GM21447 (cell line): Measurements from ENCODE around the gene RASL10A.

Experiments used
- ATAC-seq: cut with Tn5 transposase; IDR thresholded peaks from one replicate; pipeline ENCODE4 v1.9.1; 2021; ENCODE audit not compliant: unreplicated experiment

The RASL10A gene

DNA sequence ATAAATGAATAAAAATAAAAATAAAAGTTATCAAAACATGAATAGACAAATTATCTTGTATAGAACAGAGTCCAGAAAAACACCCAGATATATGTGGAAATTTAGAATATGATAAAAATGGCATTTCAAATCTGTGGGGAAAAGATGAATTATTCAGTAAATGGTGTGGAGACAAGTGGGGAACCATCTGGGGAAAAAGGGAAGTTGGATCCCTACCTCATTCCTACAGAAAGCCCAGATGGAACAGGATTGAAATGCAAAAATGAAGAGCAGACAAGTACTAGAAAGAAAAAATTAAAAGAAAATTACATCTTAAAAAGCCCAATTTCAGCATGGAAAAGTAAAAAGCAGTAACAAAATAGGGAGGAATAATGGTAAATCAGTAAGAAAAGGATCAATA lies 8.1 kb upstream of the RASL10A start:
- no peak for ATAC-seq

DNA sequence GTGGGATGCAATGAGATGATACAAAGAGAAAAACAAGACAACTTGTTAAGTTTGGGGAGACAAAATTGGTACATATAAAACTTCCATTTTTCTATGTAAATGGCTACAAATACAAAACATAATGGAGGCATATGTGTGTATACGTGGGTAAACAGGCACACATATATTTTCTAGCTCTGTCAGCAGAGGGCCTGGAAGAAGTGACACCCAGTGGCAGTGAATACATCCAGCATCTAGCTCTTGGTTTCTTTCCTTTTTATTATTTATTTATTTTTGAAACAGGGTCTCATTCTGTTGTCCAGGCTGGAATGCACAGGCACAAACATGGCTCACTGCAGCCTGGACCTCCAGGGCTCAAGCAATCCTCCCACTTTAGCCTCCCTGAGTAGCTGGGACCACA lies 5.0 kb upstream of the RASL10A start:
- ATAC-seq, result no peak

DNA sequence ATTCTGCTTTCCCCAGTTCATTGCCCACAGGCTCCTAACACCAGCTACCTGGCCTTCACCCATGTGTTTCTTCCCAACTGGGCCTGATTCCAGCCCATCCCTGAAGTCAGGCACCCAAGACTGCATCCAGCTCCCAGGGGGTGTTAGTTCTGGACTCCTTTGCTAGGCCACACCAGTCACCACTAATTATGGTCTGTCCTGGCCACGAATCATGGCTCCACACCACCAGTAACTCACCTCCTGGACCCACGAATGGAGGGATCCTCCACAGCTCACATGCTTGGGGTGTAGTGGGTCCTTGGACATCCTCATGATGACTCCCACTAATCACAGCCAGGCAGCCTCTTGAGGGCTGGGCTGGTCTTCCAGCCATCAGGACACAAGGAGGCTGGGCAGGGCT lies 3.6 kb upstream of the RASL10A start:
- ATAC-seq, result no peak

DNA sequence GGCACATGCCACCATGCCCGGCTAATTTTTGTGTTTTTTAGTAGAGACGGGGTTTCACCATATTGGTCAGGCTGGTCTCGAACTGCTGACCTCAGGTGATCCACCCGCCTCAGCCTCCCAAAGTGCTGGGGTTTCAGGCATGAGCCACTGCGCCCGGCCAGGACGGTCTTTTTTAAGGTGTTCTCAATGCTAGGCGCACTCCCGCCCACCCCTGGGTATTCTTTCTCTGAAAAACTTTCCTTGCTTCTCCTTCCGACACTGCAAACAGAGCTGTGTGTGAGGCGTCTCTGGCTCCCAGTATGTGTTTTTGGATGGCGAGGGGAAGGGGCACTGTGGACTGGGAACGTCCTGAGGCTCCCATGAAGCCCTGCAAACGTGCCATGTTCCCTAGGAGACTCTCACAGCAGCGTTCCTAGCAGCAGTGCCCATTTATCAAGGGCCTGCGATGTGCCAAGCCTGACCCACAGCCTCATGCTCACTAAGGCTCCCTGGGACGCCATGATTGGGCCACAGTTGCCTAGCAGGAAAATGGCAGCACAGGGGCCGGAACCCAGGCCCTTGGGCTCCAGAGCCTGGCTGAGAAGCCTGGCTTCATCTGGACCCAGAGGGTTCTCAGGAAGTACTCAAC lies 2.4 kb upstream of the RASL10A start:
- ATAC-seq, result no peak

DNA sequence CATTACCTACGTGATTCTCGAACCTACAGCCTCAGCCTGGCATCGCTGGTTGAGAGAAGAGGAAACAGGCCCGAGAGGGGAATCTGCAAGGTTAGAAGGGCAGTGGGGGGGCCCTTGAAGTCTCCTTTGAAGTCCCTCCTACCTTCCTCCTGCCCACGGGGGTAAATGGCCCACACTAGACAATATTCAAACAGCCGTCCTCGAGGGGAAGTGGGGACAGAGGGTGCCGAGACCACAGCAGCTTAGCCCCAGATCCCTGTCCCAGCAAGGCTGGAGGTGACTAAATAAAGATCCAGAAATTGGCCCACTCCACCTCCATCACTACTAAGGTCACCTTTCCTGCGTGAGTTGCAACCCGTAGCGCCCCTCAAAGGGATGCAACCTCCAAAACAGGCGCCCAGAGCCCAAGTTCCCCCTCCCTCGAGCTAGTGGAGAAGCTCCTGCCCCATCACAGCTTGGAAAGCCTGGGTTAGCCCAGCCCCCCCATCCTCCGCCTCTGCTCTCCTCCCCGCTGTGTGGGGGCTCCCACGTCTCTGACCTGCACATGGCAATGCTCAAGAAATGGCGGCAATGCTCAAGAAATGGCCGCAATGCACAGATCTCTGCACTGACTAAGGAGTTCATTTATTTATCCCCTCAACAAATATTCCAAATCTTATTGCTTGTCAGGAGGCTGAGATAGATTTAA lies 788 bp upstream of the RASL10A start:
- ATAC-seq, result no peak

DNA sequence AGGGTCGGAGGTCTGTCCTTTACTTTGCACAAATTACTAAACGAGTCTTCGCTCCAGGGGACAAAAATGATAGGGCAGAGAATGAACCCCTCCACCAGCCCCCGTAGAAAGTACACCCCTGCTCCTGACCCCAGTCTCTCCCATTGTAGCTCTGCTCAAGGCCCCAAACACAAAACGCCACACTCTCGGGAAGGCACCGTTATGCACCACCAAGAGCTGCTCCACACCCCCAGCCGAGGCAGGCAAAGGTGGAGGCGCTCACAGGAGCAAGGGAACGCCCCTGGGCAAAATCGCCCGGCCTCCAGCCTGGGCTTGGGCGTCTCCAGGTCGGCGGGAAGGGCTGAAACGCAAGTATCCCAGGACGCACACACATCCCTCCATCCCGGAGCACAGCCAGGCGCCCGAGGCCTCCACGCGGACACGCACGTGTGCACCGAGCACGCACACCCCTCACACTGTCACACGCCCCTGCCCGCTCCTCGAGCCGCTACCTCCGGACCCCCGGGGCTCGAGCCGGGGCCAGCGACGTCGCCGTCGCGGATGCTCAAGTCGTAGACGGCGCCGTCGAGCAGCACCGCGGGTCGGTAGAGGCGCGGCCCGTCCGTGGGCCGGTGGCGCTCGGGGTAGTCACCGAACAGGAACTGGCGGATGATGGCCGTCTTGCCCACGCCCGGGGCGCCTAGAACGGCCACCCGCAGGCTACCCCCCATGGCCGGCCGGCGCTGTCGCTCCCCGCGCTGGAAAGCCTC lies 786 bp downstream of the RASL10A start:
- ATAC-seq, result no peak

DNA sequence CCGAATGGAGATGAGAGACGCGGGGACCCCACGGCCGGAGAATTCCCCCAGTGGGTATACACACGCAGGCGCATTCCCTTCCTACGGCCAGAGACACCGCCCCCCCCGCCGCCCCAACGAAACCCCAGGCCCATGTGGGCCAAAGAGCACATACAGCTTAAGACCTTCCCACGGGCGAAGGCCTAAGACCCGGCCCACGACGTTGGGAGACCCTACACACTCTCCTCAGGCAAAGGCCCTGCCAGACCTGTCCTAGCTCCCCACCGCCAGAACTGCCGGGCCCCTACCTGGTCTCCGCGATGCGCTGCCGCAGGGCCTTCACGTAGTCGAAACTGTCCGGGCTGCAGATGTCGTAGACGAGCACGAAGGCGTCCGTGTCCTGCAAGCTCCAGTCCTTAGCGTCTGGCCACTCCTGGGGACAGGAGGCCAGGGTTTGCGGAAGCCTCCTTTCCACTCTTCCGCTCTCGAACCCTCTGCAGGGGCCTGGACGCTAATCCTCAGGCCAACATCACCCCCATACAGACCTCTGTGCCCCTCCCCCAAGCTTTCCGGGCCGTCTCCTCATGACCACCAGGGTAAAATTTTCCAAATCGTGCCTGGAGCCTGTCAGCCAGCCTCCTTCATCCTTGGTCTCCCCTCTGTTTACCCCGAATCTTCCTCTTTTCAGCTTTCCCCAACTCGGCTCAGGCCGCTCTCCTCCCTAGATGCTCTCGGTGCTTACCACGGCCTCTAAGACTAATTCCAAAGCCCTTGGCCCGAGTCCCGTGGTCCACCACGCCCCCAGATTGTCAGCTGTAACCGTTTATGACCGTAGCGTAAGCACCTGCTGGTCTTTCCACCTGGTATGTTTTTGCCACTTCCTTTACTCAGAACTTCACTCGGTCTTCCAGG lies 1.7 kb downstream of the RASL10A start:
- no peak for ATAC-seq

DNA sequence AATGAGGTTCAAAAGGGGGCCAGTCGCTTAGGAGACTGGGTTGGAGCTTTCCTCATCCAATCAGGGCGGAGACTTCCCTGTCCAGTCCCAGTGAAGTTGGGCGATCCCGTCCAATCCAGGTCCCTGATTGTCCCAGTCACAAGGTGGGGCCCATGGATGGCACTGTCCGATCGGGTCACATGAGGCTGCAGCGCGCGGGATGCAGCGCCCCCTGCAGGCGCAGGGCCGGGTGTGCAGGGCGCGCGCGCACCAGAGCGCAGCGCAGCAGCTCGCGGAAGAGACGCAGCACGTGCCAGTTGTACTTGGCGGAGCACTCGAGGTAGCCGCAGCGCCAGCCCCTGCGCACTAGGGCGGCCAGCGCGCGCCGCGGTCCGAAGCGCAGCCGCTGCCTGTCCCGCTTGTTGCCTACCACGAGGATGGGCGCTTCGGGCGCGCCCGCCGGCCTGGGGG lies 2.3 kb downstream of the RASL10A start:
- no peak for ATAC-seq

DNA sequence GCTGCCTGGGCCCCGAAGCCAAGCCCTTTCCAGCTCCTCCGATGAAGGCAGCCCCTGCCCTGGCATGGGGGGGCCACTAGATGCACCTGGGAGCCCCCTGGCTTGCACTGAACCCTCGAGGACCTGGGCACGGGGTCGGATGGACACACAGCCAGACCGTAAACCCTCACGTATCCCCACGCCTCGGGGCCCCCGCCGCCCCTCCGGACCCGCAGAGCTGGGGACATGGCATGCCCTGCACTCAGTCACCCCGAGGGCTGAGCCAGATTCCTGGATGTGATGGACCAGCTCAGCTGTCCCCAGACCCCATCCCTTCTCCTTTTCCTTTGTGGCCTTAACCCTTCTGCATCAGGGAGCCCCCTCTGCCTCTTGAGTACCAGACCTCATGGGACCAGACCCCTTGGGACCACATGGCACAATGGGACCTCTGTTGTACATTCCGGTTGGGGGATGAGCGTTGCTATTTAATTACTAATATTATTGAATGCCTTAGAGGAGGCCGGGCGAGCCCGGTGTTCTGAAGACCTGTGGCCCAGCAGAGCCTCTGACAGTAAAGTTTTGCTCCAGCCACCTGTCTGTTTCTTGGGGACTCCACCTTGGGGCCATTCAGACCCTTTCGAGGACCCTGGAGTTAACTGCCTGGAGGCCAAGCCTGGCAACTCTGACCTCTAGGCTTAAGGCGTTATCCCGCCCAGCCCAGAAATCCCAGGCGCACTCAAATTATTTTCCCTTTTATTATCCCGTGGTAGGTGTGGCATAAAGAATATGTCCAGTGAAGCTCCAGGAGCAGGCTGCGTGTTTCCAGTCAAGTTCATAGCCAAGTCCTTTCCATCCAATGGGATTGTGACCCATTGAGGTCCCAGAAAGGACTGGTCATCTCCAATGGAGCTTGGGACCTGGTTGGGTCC lies 3.0 kb downstream of the RASL10A start:
- no peak for ATAC-seq

DNA sequence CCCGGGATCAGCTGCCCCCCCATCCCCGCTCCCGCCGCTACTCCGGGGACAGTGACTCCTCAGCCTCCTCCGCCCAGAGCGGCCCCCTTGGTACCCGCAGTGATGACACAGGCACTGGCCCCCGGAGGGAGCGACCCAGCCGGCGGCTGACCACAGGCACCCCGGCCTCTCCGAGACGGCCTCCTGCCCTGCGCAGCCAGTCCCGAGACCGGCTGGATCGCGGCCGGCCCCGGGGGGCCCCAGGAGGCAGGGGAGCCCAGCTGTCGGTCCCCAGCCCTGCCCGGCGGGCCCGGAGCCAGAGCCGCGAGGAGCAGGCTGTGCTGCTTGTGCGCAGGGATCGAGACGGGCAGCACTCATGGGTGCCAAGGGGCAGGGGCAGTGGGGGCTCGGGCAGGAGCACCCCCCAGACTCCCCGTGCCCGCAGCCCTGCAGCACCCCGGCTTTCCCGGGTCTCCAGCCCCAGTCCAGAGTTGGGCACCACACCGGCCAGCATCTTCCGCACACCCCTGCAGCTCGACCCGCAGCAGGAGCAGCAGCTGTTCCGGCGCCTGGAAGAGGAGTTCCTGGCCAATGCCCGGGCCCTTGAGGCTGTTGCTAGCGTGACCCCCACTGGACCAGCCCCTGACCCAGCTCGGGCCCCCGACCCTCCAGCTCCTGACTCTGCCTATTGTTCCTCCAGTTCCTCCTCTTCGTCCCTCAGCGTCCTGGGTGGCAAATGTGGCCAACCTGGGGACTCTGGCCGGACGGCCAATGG lies 3.9 kb downstream of the RASL10A start:
- ATAC-seq, result no peak

DNA sequence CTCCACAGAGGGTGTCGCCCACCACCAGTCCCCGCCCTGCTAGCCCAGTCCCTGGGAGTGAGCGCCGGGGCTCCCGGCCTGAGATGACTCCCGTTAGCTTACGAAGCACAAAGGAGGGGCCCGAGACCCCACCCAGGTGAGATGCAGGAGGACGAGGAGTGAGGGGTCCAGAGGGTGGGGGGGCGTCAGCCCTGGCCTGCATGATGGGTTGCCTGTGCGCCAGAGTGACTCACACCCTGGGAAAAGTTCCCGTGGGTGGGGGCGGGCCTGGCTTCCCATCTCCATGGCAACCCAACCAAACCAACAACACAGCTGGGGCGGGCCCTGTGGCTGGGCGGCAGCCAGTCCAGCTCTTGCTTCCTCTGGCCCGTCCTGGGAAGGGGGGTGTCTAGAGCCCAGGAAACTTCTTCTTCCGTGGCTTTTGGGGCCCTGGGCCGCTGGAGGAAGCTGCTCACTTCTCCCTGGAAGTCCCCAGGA lies 4.6 kb downstream of the RASL10A start:
- no peak for ATAC-seq

DNA sequence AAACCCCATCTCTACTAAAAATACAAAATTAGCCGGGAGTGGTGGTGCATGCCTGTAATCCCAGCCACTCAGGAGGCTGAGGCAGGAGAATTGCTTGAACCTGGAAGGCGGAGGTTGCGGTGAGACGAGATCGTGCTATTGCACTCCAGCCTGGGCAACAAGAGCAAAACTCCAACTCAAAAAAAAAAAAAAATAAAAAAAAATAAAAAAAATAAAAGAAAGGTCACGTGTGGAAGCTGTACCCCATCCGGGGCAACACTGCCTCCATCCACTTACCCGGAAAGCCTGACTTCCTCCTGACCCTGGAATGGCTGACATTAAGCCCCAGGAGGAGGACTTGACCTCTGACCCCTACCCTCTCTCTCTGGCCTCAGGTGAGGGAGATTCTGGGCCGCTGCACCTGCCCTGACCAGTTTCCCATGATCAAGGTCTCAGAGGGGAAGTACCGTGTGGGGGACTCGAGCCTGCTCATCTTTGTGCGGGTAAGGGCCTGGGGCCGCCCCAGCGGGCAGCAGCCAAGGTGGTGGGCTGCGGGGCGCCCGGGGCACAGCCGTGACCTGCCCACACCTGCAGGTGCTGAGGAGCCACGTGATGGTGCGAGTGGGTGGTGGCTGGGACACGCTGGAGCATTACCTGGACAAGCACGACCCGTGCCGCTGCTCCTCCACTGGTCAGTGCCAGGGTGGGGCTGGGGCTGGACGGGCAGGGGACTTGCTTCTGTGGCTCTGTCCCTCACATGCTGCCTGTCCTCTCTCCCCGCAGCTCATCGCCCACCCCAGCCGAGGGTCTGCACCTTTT lies 5.2 kb downstream of the RASL10A start:
- no peak for ATAC-seq

DNA sequence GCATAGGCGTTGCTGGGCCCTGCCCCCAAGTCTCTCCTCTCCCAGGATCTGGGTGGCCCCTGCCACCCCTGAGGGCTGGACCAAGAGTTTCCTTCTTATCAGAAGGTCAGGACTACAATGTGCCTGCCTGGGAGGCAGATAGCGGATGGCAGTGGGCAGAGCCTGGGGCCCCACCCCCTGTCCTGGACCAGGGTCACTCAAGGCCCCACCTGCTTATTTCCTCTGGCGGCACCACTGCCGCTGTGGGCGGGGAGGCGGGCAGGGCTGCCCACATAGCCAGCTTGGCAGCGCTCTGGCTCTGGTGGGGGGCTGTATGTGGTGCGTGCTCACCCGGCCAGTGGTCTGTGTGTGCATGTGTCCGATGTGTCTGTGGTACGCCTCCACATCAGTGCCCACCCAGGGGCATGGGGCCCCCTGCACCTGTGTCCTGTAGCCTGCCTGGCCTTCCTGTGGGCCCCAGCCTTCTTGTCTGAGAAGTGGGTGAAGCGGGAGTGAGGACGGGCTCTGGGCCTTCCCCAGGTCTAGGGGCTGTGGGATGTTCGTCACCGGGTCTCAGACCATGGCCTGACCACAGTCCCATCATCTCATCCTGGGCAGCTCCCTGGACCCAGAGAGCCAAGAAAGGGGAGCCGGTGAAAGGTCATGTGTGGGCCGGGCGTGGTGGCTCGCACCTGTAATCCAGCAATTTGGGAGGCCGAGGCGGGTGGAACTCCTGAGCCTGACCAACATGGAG lies 6.0 kb downstream of the RASL10A start:
- no peak for ATAC-seq

DNA sequence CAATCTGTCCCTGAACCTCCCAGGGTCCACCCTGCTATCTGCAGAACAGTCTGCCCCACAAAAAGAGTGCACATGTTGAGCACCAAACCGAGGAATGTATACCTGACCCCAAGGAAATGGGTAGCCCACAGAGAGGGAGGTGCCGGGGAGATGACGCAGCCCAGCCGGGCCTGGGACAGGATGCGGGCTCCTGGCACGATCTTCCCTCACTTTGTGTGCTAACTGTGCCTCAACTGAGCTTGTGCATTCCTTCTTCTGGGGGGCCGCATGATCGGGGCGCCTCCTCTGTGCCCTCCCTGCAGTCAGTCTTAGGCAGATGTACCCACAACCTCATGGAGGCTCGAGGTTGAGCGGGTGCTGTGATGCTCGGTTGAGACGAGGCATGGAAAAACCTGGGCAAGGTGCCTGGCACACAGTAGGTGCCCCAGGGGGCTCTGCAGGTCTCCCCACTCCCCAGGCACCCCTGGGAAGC lies 6.7 kb downstream of the RASL10A start:
- ATAC-seq, result no peak

DNA sequence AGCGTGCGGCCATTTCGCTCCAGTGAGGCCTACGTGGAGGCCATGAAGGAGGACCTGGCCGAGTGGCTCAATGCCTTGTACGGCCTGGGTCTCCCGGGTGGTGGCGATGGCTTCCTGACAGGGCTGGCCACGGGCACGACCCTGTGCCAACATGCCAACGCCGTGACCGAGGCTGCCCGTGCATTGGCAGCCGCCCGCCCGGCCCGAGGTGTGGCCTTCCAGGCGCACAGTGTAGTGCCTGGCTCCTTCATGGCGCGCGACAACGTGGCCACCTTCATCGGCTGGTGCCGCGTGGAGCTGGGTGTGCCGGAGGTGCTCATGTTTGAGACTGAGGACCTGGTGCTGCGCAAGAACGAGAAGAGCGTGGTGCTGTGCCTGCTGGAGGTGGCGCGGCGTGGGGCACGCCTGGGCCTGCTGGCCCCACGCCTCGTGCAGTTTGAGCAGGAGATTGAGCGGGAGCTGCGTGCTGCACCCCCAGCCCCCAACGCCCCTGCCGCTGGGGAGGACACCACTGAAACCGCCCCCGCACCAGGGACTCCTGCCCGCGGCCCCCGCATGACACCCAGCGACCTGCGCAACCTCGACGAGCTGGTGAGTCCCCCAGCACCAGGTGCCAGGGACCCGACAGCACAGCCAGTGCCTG lies 7.2 kb downstream of the RASL10A start:
- ATAC-seq, result no peak

DNA sequence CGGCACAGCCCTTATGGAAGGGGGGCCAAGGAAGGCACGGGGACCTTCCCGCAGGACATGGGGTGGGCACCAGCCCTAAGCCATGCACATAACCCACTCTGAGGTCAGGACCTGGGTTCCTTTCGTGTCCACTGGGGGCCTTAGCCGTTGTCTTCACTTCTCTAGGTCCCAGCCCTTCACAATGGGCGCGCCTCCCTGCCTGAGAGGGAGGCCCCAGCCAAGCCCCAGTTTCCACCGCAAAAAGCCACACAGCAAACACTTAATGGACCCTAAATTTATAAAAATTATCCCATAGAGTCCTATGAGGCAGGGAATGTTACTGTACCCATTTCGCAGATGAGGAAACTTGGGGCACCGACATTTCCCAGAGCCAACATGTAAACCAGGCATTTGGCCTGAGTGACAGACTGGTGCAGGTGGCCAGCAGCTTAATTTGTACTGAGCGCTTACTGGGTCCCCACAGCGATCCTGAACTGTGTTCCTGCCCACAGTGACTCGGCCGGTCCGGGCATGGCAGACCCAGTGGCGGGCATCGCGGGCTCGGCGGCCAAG lies 7.8 kb downstream of the RASL10A start:
- ATAC-seq, result no peak
